Limb (tissue), 2 donors: ENCODE measurements around the gene VPS36.
"Not testable (repeated sequence)": the region's sequence is repeated elsewhere in the genome, so short reads cannot be mapped to it uniquely, and the experiment has no call there.

Experiments used
- DNase-seq, 2 donors: peaks; one replicate each; pipeline ENCODE4 v3.0.0-alpha.2; 2016; ENCODE audit errors: extremely low spot score in 2 of 2

Gene VPS36

GRCh38 chr13:52447354-52447753 is 3.1 kb downstream of the VPS36 start:
- DNase-seq, result no peak

GRCh38 chr13:52446265-52446664 is 4.2 kb downstream of the VPS36 start:
- DNase-seq, result no peak

DNA sequence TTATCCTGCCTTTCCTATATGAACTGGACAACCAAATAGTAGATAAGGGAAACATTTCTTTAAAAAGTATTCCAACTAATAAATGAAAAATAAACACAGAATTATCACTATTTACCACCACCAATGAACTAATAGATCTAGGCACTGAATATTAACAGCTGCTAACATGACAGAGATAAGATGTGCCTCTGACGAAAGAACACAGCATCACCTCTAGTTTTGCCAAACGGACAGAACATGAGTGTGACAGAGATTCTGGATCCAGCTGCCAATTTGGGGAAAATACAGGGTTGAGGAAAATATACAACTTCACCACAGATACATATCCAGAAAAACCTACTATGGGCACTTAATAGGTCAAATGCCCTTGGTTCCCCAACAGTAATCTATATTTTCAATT is 18.0 kb downstream of the VPS36 start:
- DNase-seq, result no peak

DNA sequence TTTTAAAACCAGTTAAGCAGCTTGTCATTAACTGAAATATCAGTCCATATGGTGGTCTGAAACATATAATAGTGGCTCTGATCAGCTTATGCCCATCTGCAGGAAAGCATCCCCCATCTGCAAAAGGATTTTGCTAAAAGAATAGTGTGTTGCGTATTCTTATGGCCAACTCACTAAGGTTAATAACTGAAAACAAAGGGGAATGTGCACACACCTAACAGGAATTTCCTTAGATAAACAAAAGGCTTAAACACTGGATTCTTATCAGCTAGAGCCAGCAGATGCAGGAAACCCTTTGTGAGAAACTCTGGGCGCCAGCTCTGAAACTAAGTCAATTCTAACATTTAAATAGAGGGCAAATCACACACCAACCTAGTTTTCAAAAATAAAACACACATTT is 22.1 kb downstream of the VPS36 start:
- no peak for DNase-seq

- no peak for DNase-seq
Measured at GRCh38 chr13:52421216-52421615, 29.2 kb downstream of the VPS36 start.

GRCh38 chr13:52419080-52419479 is 31.4 kb downstream of the VPS36 start:
- no peak for DNase-seq

DNA sequence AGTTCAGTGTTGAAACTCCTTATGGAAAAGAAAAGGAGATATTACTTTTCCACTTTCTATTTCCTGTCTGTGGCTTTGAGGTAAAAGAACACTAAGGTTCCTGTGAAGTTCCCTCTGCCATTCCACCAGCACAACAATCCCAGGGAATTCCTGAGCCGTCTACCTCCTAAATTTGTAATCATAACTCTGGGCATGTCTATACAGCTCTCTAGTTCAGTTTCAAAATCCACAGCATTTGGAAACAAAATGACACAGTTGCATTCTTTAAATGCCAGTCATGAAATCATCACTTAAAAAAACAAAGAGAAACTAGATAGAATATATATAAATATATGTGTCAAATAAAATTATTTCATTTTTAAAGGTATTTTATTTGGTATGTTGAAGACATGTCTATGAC is 35.5 kb downstream of the VPS36 start:
- DNase-seq, result no peak

DNA sequence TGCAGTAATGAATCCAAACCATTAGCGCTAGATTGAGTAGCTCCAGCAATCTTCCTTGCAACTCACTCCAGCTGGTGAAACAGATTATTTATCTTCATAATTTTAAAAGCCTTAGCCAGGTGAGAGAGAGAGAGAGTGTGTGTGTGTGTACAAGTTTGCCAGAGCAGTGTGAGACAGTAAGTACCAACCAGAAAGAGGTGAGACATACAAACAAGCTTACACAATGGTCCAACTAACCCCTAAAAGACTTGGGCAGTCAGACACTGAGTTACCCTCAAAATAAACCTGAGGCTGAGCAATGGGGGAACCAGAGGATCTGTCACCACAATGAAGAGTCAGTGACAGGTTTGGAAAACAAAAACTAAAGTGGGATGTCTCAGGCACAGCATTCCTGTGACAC is 36.4 kb downstream of the VPS36 start:
- DNase-seq, result no peak

GRCh38 chr13:52412128-52412527 is 38.3 kb downstream of the VPS36 start:
- DNase-seq, result no peak

- no peak for DNase-seq
Measured at GRCh38 chr13:52411629-52412028, 38.8 kb downstream of the VPS36 start.

DNA sequence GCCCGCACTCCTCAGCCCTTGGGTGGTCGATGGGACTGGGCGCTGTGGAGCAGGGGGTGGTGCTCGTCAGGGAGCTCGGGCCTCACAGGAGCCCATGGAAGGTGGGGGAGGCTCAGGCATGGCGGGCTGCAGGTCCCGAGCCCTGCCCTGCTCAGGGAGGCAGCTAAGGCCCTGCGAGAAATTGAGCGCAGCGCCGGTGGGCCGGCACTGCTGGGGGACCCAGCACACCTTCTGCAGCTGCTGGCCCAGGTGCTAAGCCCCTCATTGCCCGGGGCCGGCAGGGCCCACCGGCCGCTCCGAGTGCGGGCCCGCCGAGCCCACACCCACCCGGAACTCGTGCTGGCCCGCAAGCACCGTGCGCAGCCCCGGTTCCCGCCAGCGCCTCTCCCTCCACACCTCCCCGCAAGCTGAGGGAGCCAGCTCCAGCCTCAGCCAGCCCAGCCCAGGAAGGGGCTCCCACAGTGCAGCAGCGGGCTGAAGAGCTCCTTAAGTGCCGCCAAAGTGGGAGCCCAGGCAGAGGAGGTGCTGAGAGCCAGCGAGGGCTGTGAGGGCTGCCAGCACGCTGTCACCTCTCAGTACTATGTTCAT is 42.3 kb downstream of the VPS36 start:
- DNase-seq, result not testable (repeated sequence)

GRCh38 chr13:52407436-52407835 is 43.0 kb downstream of the VPS36 start:
- not testable (repeated sequence) for DNase-seq

GRCh38 chr13:52406629-52407028 is 43.8 kb downstream of the VPS36 start:
- no peak for DNase-seq

GRCh38 chr13:52405767-52406494 is 44.5 kb downstream of the VPS36 start, which contains the start of gene THSD1:
THSD1 (minus strand) TSS chr13:52406172; CDS start chr13:52402600, 3,572 bp downstream.
- DNase-seq, result peak; percentile 24 to 58

DNA sequence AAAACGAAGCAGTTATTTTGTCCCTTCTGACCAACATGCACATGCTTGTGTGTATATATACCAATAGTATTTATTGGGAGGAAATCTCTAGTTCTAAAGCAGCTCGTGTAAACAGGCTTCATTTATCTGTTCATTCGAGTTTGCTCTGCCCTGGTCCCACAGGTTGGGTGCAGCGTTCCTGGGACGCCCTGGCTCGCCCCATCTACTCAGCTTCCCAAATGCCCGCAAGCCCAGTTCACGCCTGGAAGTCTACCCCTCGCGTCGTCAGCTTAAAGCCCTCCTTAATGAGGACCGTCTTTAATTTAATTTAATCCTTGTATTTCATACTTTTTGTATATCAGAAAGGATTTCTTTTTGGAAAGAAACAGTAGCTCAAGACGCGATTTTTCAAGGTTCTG is 45.1 kb downstream of the VPS36 start:
- no peak for DNase-seq

DNA sequence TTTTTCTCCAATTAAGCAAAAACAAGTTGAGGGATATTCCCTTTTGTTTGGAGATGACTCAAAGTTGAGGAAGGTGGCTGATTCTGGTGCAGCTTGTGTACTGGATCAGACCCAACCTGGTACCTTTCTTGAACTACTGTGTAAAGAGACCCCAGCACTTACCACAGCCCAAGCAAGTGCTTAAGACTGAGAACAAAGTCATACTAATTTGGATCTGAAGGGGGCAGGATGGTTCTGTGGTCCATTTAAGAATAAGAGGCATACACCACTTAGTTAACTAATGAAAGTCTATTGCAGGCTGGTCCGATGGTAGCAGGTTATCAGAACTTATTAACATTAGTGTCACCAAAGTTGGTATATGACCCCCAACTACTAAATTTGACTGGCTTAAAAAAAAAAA is 50.7 kb downstream of the VPS36 start:
- no peak for DNase-seq

GRCh38 chr13:52399046-52399445 is 51.4 kb downstream of the VPS36 start:
- no peak for DNase-seq

DNA sequence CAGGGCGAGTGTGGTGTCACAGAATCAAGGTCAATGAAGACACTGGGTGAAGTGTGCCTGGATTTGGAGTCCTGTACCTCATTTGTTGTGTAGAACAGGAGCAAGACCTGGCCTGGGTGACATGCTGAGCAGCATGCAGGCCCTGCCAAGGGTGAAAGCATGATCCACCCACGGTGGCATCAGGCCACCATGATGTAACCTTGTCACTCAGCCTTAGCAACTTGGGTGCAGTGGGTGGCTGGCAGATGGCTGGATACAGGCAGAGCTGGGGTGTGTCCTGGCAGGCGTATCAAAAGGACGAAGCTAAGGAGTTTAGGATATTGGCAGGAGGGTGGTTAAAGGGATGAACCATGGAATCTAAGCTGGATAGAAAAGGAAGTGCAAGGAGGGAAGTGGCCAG is 54.7 kb downstream of the VPS36 start:
- no peak for DNase-seq

DNA sequence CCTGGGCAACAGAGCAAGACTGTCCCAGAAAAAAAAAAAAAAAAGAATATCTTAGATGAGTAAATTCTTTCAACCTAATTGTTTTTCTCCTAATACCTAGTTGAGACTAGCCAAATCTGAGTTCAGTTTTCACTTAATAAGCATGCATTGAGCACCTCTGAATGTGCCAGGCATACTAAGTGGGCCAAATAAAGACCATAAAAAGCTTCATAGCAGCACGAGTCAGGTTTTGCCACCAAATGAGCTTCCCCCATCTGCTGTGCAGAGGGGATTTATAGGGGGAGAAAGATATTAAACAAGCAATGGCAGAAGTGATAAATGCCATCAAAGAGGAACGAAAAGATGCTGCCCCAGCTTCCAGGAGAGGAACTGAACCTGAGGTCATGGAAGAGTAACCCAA is 55.8 kb downstream of the VPS36 start:
- no peak for DNase-seq

GRCh38 chr13:52393572-52394357 is 56.7 kb downstream of the VPS36 start:
- no peak for DNase-seq

- DNase-seq, result no peak
Measured at GRCh38 chr13:52387721-52388120, 62.7 kb downstream of the VPS36 start.

- DNase-seq, result no peak
Measured at GRCh38 chr13:52385870-52386269, 64.6 kb downstream of the VPS36 start.

DNA sequence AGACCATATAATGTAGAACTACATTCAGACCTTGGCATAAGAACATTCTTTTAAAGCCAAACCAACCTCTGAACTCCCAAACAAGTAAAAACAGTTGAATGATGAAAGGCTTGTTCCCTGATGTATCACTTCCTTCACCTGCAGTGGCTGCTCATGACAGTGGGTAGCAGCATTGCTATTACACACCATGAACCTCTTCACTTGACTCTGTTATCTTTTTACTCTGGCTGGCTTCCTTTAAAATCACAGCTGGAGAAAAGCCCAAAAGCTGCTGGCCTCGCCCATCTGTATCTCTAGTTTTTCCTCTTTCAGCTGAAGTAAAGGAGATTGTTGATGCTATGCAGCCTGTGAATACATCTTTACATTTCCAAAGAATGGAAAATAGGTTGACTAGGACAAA is 67.1 kb downstream of the VPS36 start:
- no peak for DNase-seq
